Caco-2 (cell line): ENCODE results near the gene HIVEP1. TPM values are rescaled to one million over a fixed set of nuclear protein-coding genes. Genes with fewer than 3 reads are reported as not detected.

ENCODE experiments used
- BruUV-seq: library from RNA; stranded (reverse); fragments of 400-500 nt; replicated peaks from 2 replicates; lab custom pipeline; 2021; lab: Mats Ljungman, UMichigan
- CTCF ChIA-PET: fragments of 300-600 bp; sonication (Branson Sonifier 250); formaldehyde crosslinking; loops from one replicate; lab custom pipeline; 2022; ENCODE audit warnings: antibody characterized with exemption; lab: Charles Lee
- POLR2A ChIA-PET: fragments of 300-600 bp; sonication (Branson Sonifier 250); formaldehyde crosslinking; loops from one replicate; lab custom pipeline; 2022; ENCODE audit warnings: antibody characterized with exemption; lab: Charles Lee
- DNase-seq, 2 experiments: peaks; one replicate each; pipeline versions ENCODE4 v3.0.0 to v3.0.0-alpha.2; 2020 to 2022
- H3K27me3 ChIP-seq: replicated peaks from 2 replicates; pipeline ENCODE4 v1.6.0; 2011; ENCODE audit warnings: low read length; ENCODE audit not compliant: control insufficient read depth, insufficient read depth
- H3K36me3 ChIP-seq: 2 replicates; pipeline ENCODE4 v1.5.1; 2011; ENCODE audit warnings: low read length; ENCODE audit not compliant: control insufficient read depth, insufficient read depth
- H3K4me1 ChIP-seq: fragments of 250-450 bp; sonication (Bioruptor Pico); 2 replicates; pipeline ENCODE4 v1.5.1; 2020; ENCODE audit warnings: mild to moderate bottlenecking
- H3K4me3 ChIP-seq: 2 replicates; pipeline ENCODE4 v1.5.1; 2011; ENCODE audit warnings: low read depth, mild to moderate bottlenecking, control low read depth, low read length
- H3K9me3 ChIP-seq: fragments of 250-450 bp; sonication (Bioruptor Pico); 2 replicates; pipeline ENCODE4 v1.5.1; 2020; ENCODE audit warnings: mild to moderate bottlenecking, moderate library complexity
- H3K27ac Mint-ChIP-seq: one replicate; pipeline ENCODE4 v1.8.0; 2022; ENCODE audit warnings: mixed read lengths; ENCODE audit not compliant: unreplicated experiment
- H3K27me3 Mint-ChIP-seq: one replicate; pipeline ENCODE4 v1.8.0; 2022; ENCODE audit warnings: mixed read lengths; ENCODE audit not compliant: insufficient read depth, unreplicated experiment
- H3K36me3 Mint-ChIP-seq: one replicate; pipeline ENCODE4 v1.8.0; 2022; ENCODE audit warnings: mild to moderate bottlenecking, mixed read lengths; ENCODE audit not compliant: insufficient read depth, unreplicated experiment
- H3K4me1 Mint-ChIP-seq: one replicate; pipeline ENCODE4 v1.8.0; 2022; ENCODE audit warnings: low read depth, mixed read lengths; ENCODE audit not compliant: unreplicated experiment
- H3K4me3 Mint-ChIP-seq: one replicate; pipeline ENCODE4 v1.8.0; 2022; ENCODE audit warnings: mild to moderate bottlenecking, moderate library complexity, mixed read lengths; ENCODE audit not compliant: unreplicated experiment
- H3K9me3 Mint-ChIP-seq: one replicate; pipeline ENCODE4 v1.8.0; 2022; ENCODE audit warnings: mixed read lengths; ENCODE audit not compliant: unreplicated experiment
- CTCF ChIP-seq, 2 experiments: fragments of 200-600 bp in 1 of 2; IDR thresholded peaks; 1 replicate in 1 of 2; 2 replicates in 1 of 2; pipeline versions ENCODE4 v1.5.1 to v1.8.0; 2011 to 2022; ENCODE audit warnings: antibody characterized with exemption in 1 of 2, control low read depth in 1 of 2, inconsistent platforms in 1 of 2, low read depth in 1 of 2, low read length in 1 of 2, mild to moderate bottlenecking in 1 of 2, moderate library complexity in 1 of 2; ENCODE audit not compliant: insufficient read depth in 1 of 2, severe bottlenecking in 1 of 2, unreplicated experiment in 1 of 2
- intact Hi-C: fragments of 100-400 bp; cut with micrococcal nuclease; formaldehyde crosslinking; loops from one replicate; pipeline ENCODE4 v1.10.0; 2022; ENCODE audit not compliant: unreplicated experiment
- total RNA-seq: library from RNA; stranded (reverse); gene quantifications from 2 replicates; pipeline ENCODE4 v1.2.3, GENCODE V29; 2022

Gene HIVEP1
- total RNA-seq, 1 experiment from 2014 or later, result 22.8 TPM

GRCh38 chr6:12134581-12134980 lies 122.5 kb downstream of the HIVEP1 start:
- H3K36me3 Mint-ChIP-seq, result peaks cover 11% of the 10 kb centered on the region
- no peaks in the 10 kb centered on the region for H3K27me3 Mint-ChIP-seq
- no peak overlapping the region for H3K27ac Mint-ChIP-seq
- no peak for TF ChIP-seq CTCF (IDR thresholded peaks at IDR 0.05; ENCODE audit: insufficient read depth in 1 of 2, low read depth in 1 of 2, low read length in 1 of 2, severe bottlenecking in 1 of 2, unreplicated experiment in 1 of 2)
- peaks cover under 1% of the 10 kb centered on the region; the same call in 1 of the 2 replicates for H3K36me3 ChIP-seq
- ChIA-PET CTCF (no interaction called here), POLR2A (no interaction called here)
- no peak for DNase-seq
- no peak overlapping the region for H3K4me3 ChIP-seq
- H3K4me1 ChIP-seq, result no peaks in the 10 kb centered on the region
- peaks cover 14% of the 10 kb centered on the region for H3K9me3 Mint-ChIP-seq
- intact Hi-C loops, result no loop called here
- H3K9me3 ChIP-seq, result no peaks in the 10 kb centered on the region
- no TSS peak for BruUV-seq
- H3K4me1 Mint-ChIP-seq, result no peaks in the 10 kb centered on the region
- H3K4me3 Mint-ChIP-seq, result no peak overlapping the region
- H3K27me3 ChIP-seq, result no peaks in the 10 kb centered on the region

- intact Hi-C loops, result no loop called here
- Mint-ChIP-seq H3K36me3 (peaks cover 11% of the 10 kb centered on the region), H3K4me3 (no peak overlapping the region), H3K9me3 (peaks cover 14% of the 10 kb centered on the region), H3K4me1 (no peaks in the 10 kb centered on the region), H3K27me3 (no peaks in the 10 kb centered on the region), H3K27ac (no peak overlapping the region)
- H3K9me3 ChIP-seq, result no peaks in the 10 kb centered on the region
- no peak overlapping the region for H3K4me3 ChIP-seq
- BruUV-seq, result no TSS peak
- POLR2A ChIA-PET, result no interaction called here
- no peaks in the 10 kb centered on the region for H3K27me3 ChIP-seq
- H3K4me1 ChIP-seq, result no peaks in the 10 kb centered on the region
- peaks cover 2% of the 10 kb centered on the region; the same call in 1 of the 2 replicates for H3K36me3 ChIP-seq
- CTCF ChIA-PET, result no interaction called here
- TF ChIP-seq CTCF (IDR thresholded peaks at IDR 0.05; ENCODE audit: insufficient read depth in 1 of 2, low read depth in 1 of 2, low read length in 1 of 2, severe bottlenecking in 1 of 2, unreplicated experiment in 1 of 2), result no peak
- DNase-seq, result no peak
Observed at GRCh38 chr6:12134991-12135390, 122.9 kb downstream of the HIVEP1 start.

GRCh38 chr6:12136905-12137304 lies 124.8 kb downstream of the HIVEP1 start:
- no TSS peak for BruUV-seq
- peaks cover 23% of the 10 kb centered on the region for H3K9me3 Mint-ChIP-seq
- ChIA-PET POLR2A (no interaction called here), CTCF (no interaction called here)
- H3K36me3 ChIP-seq, result peaks cover 2% of the 10 kb centered on the region; the same call in 1 of the 2 replicates
- no peaks in the 10 kb centered on the region for H3K9me3 ChIP-seq
- intact Hi-C loops, result no loop called here
- no peaks in the 10 kb centered on the region for H3K4me1 Mint-ChIP-seq
- no peak overlapping the region for H3K4me3 Mint-ChIP-seq
- no peak for TF ChIP-seq CTCF (IDR thresholded peaks at IDR 0.05; ENCODE audit: insufficient read depth in 1 of 2, low read depth in 1 of 2, low read length in 1 of 2, severe bottlenecking in 1 of 2, unreplicated experiment in 1 of 2)
- H3K36me3 Mint-ChIP-seq, result peaks cover 22% of the 10 kb centered on the region
- no peak overlapping the region for H3K4me3 ChIP-seq
- H3K4me1 ChIP-seq, result no peaks in the 10 kb centered on the region
- no peak for DNase-seq
- H3K27me3 Mint-ChIP-seq, result no peaks in the 10 kb centered on the region
- H3K27ac Mint-ChIP-seq, result no peak overlapping the region
- no peaks in the 10 kb centered on the region for H3K27me3 ChIP-seq
